H1 (cell line): ENCODE data around the gene SLC35E1.

ENCODE experiments used
- BACH1 ChIP-seq: IDR thresholded peaks from 2 replicates; pipeline ENCODE4 v1.6.1; 2012; ENCODE audit warnings: low read length, improper control_type of control experiment
- CBX5 ChIP-seq: fragments of 300-800, 300-1000 bp; sonication (generic); IDR thresholded peaks from 2 replicates; pipeline ENCODE4 v1.7.1; 2016; ENCODE audit warnings: antibody characterized with exemption, low read length, low read depth
- CHD2 ChIP-seq: IDR thresholded peaks from 2 replicates; pipeline ENCODE4 v1.6.1; 2012; ENCODE audit warnings: low read length, improper control_type of control experiment
- CREB1 ChIP-seq: IDR thresholded peaks from 2 replicates; pipeline ENCODE4 v1.6.1; 2012; ENCODE audit warnings: inconsistent platforms
- EP300 ChIP-seq, 2 experiments: IDR thresholded peaks; 1 replicate in 1 of 2; 2 replicates in 1 of 2; pipeline ENCODE4 v1.6.1; 2011 to 2012; ENCODE audit warnings: low read depth in 2 of 2, low read length in 2 of 2, mild to moderate bottlenecking in 2 of 2, borderline replicate concordance in 1 of 2, inconsistent platforms in 1 of 2, moderate library complexity in 1 of 2
- FOSL1 ChIP-seq: IDR thresholded peaks from 2 replicates; pipeline ENCODE4 v1.6.1; 2011; ENCODE audit warnings: mild to moderate bottlenecking, low read depth, low read length, moderate library complexity; ENCODE audit not compliant: insufficient read depth
- JUN ChIP-seq: IDR thresholded peaks from 2 replicates; pipeline ENCODE4 v1.6.1; 2011; ENCODE audit warnings: low read depth, mild to moderate bottlenecking, improper control_type of control experiment, low read length
- JUND ChIP-seq: IDR thresholded peaks from 2 replicates; pipeline ENCODE4 v1.6.1; 2011; ENCODE audit warnings: mild to moderate bottlenecking, improper control_type of control experiment, low read length
- KDM1A ChIP-seq: fragments of 200-600, 300-600 bp; sonication (generic); IDR thresholded peaks from 2 replicates; pipeline ENCODE4 v1.7.1; 2016; ENCODE audit warnings: mild to moderate bottlenecking, low read length, borderline replicate concordance
- POLR2A ChIP-seq, 2 experiments: IDR thresholded peaks; 1 replicate in 1 of 2; 2 replicates in 1 of 2; pipeline ENCODE4 v1.6.1; 2011; ENCODE audit warnings: low read depth in 2 of 2, low read length in 2 of 2, mild to moderate bottlenecking in 2 of 2; ENCODE audit errors: control extremely low read depth in 1 of 2
- POLR2AphosphoS5 ChIP-seq: IDR thresholded peaks from 2 replicates; pipeline ENCODE4 v1.6.1; 2011; ENCODE audit warnings: low read depth, low read length
- SAP30 ChIP-seq: fragments of 300-600 bp; sonication (generic); IDR thresholded peaks from 2 replicates; pipeline ENCODE4 v1.7.1; 2012; ENCODE audit warnings: low read length, moderate library complexity, mild to moderate bottlenecking, inconsistent platforms; ENCODE audit not compliant: insufficient read depth, insufficient replicate concordance
- YY1 ChIP-seq: IDR thresholded peaks from 2 replicates; pipeline ENCODE4 v1.6.1; 2011; ENCODE audit warnings: low read depth, mild to moderate bottlenecking, low read length
- TF ChIP-seq, protein P1 (sequence below), 3 experiments: IDR thresholded peaks; 1 replicate in 2 of 3; 2 replicates in 1 of 3; pipeline versions ENCODE4 v1.5.1 to v1.6.1; 2011; ENCODE audit warnings: low read length in 3 of 3, mild to moderate bottlenecking in 3 of 3, inconsistent platforms in 2 of 3, low read depth in 1 of 3, moderate library complexity in 1 of 3; ENCODE audit not compliant: insufficient read depth in 1 of 3; ENCODE audit errors: control extremely low read depth in 1 of 3

DNA sequence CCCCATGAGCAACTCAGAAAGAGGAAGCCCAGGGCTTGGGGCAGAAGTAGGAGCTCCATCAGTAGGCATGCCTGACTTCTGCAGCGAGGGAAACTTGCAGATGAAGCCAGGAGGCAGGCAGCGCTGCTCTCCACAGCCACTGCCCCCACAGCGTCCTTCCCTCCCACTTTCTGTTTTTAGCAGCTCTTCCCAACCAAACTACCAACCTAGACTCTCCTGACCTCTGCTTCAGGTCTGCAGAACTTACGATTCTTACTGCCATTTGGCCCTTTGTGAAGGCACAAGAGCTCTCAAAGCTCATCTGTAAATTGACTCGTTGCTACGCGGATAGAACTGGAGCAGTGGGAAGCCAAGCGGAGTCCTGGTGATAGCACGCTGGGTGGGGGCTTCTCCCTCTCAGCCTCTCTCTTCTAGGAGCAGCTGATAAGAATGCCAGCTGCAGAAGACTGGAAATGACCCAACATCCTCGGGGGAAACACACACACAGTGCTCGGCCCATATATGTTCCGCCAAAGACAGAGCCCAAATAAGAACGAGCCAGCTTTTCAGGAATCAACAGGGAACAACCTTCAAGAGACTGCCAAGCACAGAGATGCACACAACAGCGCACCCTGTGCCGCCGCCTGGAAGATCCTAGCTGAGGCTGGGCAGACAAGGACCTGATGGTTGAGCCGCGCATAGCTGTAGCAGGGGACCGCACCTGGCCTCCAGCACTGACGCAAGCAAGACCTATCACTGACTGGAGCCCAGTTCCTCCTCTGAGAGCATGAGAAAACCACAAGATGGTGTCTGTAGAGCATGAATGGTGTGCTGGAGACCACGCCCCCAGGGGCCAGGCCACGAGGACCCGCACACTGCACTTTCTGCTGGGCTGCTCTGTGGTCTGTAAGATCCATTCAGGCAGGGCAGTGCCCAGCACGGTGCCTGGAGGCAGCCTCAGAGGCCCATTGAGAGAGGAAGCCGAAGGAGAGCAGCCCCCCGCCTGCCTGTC, 15.9 kb upstream of the SLC35E1 start:
- TF ChIP-seq POLR2AphosphoS5 (no peak), BACH1 (no peak), CBX5 (no peak), JUND (no peak), POLR2A (IDR thresholded peaks at IDR 0.05; ENCODE audit: control extremely low read depth in 1 of 2, low read depth in 2 of 2, low read length in 2 of 2) (no peak), JUN (no peak), EP300 (IDR thresholded peaks at IDR 0.05; ENCODE audit: borderline replicate concordance in 1 of 2, low read depth in 2 of 2, low read length in 2 of 2) (no peak), YY1 (no peak), FOSL1 (no peak), SAP30 (no peak), KDM1A (no peak), CHD2 (no peak), CREB1 (no peak)
- TF ChIP-seq, protein P1, sequence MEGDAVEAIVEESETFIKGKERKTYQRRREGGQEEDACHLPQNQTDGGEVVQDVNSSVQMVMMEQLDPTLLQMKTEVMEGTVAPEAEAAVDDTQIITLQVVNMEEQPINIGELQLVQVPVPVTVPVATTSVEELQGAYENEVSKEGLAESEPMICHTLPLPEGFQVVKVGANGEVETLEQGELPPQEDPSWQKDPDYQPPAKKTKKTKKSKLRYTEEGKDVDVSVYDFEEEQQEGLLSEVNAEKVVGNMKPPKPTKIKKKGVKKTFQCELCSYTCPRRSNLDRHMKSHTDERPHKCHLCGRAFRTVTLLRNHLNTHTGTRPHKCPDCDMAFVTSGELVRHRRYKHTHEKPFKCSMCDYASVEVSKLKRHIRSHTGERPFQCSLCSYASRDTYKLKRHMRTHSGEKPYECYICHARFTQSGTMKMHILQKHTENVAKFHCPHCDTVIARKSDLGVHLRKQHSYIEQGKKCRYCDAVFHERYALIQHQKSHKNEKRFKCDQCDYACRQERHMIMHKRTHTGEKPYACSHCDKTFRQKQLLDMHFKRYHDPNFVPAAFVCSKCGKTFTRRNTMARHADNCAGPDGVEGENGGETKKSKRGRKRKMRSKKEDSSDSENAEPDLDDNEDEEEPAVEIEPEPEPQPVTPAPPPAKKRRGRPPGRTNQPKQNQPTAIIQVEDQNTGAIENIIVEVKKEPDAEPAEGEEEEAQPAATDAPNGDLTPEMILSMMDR (IDR thresholded peaks at IDR 0.05; ENCODE audit: control extremely low read depth in 1 of 3, insufficient read depth in 1 of 3, low read depth in 1 of 3, low read length in 3 of 3), result no peak
